GM19035 (cell line): ENCODE results near the gene TRMT1.

Experiments
- ATAC-seq: cut with Tn5 transposase; IDR thresholded peaks from one replicate; pipeline ENCODE4 v1.9.1; 2021; ENCODE audit not compliant: unreplicated experiment

Gene TRMT1

DNA sequence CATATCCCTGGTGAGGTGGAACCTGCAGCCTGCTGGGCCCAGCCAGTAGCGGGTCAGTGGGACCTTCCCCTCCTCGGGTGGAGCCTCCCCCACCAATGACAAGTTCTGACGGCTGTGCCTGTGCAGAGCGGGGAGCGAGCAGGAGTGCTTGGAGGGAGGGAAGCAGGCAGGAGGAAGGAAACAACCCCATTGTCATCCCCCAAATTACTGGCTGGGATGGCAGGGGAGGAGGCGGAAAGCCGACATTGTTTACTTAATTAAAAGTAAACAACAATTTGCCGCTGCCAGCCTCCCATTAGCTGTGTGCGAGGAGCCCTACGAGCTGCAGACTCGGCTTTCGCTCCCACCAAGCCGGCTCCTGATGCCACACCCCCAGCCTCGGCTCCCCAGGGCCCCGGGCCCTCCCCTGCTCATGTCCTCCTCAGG is 59.4 kb downstream of the TRMT1 start:
- ATAC-seq = no peak

DNA sequence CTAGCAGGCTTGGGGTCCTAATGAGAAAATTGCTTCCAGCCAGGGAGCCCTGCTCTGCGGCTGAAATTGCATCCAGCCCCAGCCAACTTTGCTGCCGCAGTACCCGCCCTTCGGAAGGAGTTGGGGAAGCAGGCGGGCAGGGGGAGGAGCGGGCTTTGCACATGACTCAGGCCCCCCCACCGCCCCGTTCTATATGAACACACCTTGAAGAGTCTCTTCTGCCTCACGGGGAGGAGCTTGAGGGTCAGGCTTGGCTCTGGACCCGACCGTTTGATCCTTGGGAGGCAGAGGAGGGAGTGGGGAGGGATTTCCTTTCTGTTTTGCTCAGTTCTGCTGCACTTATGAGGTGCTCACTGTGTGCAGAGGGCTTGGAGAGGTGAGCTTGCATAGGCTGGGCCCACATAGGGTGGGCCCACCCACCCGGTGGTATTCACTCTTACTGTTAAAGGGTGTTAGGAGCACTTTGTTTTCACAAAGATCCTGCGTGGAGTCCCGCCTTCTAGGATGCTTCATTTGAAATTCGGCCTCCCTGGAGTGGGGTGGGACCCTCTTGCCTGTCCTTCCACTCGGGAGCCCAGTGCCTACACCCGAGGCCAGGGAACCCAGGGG is 60.4 kb downstream of the TRMT1 start:
- ATAC-seq = no peak

DNA sequence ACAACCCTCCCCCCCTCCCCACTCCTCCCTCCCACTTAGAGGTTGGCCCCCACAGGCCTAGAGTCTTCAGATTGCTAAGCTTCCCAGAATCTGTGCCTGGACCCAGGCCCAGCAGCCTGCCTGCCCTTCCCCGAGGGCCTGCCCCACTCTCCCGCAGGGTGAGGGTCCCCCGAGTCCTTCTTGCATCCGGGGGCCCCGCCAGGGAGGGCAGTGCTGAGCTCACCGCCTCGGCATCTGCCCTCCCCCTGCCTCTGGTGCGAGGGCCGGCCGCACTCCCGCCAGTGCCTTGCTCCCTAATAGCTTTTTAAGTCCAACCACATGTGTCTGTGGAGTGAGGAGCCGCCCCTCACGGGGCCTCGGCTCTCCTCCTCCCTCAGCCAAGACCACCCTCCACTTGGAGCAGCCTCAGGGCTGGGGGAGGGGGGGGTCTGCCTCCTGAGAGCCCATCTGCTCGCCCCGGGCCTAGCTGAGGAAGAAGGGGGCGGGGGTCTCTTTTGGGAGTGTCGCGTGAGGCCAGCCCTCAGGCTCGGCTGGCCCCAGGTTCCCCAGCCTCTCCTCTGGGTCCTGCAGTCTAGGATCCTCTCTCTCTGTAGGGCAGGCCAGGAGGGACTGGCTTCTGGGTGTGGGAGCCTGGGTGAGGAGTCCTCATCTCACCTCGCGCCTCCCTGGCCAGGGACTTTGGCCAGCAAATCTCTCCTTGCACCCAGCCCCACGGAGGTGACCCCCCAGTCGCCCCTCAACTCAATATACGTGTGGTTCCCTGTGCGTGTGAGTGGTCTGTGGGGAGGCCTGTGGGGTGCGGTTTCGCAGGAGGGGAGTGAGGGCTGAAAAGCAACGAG is 61.1 kb downstream of the TRMT1 start:
- ATAC-seq = no peak
